Aorta (tissue), 5 donors: ENCODE data around the gene KRTAP10-7. TPM values are rescaled to one million over a fixed set of nuclear protein-coding genes. Genes with fewer than 3 reads are reported as not detected.
"Not testable (repeated sequence)": the region's sequence is repeated elsewhere in the genome, so short reads cannot be mapped to it uniquely, and the experiment has no call there.

Experiments
- ATAC-seq: fragments of 200-7000 bp; cut with Tn5 transposase; one replicate; pipeline ENCODE4 v1.9.1; 2022; ENCODE audit warnings: moderate library complexity; ENCODE audit not compliant: low FRiP score
- DNase-seq, 2 donors: peaks; one replicate each; pipeline ENCODE4 v3.0.0-alpha.2; 2020
- H3K27ac ChIP-seq, 2 donors: one replicate each; pipeline ENCODE4 v1.5.1; 2013; ENCODE audit warnings: low read length in 2 of 2, mild to moderate bottlenecking in 2 of 2, moderate library complexity in 2 of 2, control low read depth in 1 of 2, inconsistent platforms in 1 of 2, low read depth in 1 of 2
- H3K27me3 ChIP-seq, 2 donors: one replicate each; pipeline ENCODE4 v1.6.1; 2013; ENCODE audit warnings: control low read depth in 1 of 2, low read length in 1 of 2, mild to moderate bottlenecking in 1 of 2, moderate library complexity in 1 of 2; ENCODE audit not compliant: insufficient read depth in 2 of 2, control insufficient read depth in 1 of 2
- H3K36me3 ChIP-seq, 2 donors: one replicate each; pipeline ENCODE4 v1.6.1; 2013; ENCODE audit warnings: control low read depth in 1 of 2, low read length in 1 of 2, mild to moderate bottlenecking in 1 of 2; ENCODE audit not compliant: insufficient read depth in 2 of 2, control insufficient read depth in 1 of 2
- H3K4me1 ChIP-seq, 2 donors: one replicate each; pipeline ENCODE4 v1.6.1; 2013; ENCODE audit warnings: low read length in 2 of 2, control low read depth in 1 of 2, mild to moderate bottlenecking in 1 of 2, moderate library complexity in 1 of 2; ENCODE audit not compliant: insufficient read depth in 2 of 2, control insufficient read depth in 1 of 2
- H3K4me3 ChIP-seq, 2 donors: one replicate each; pipeline ENCODE4 v1.5.1; 2013; ENCODE audit warnings: low read length in 2 of 2, control low read depth in 1 of 2, mild to moderate bottlenecking in 1 of 2
- H3K9me3 ChIP-seq: one replicate; pipeline ENCODE4 v1.6.1; 2013; ENCODE audit warnings: mild to moderate bottlenecking, low read length; ENCODE audit not compliant: control insufficient read depth
- WGBS, 2 donors: extraction: QIAGEN DNeasy Blood & Tissue Kit; methylation state at CpG; one replicate each; pipeline ENCODE4 v1.1.7; 2013; 5-methylcytosine and 5-hydroxymethylcytosine counted together
- intact Hi-C, 2 donors: fragments of 100-400 bp; cut with DNase I; formaldehyde crosslinking; loops; one replicate each; pipeline versions ENCODE4 v1.14.2 to v1.15.0; 2022
- polyA plus RNA-seq, 2 donors: library from polyadenylated mRNA; stranded (reverse); fragments of 200-250 nt; gene quantifications; one replicate each; pipeline ENCODE4 v1.2.3, GENCODE V29; 2013
- total RNA-seq, 2 donors: library from RNA; stranded (reverse); fragmentation: NEBNext Ultra II Directional; extraction: Animal tissue kit (Norgen Biotek cat#: 25700); gene quantifications; one replicate each; pipeline ENCODE4 v1.2.1, GENCODE V29; 2021
- donor health status: healthy with polysubstance abuse.
- donor health status: Bipolar disorder and iron deficiency.
- donor health status: DM: no; HTN: no; CAD: no.
- donor health status: DM: no; HTN: no; CAD: no.
- donor health status: DM: yes; HTN: yes; CAD: no.

KRTAP10-7 gene
- total and polyA plus RNA-seq, 4 donors, result not detected

GRCh38 chr21:44639331-44639655 is 38.9 kb downstream of the KRTAP10-7 start:
- 83% methylated on average over 12 of the region's 12 CpGs for WGBS, 2 donors
- Histone ChIP-seq H3K36me3 (no peaks in the 10 kb centered on the region), H3K4me3 (no peak overlapping the region), H3K27me3 (peaks cover 0 to 2% of the 10 kb centered on the region in 2 donors), H3K4me1 (no peaks in the 10 kb centered on the region), H3K9me3 (peaks cover 13% of the 10 kb centered on the region), H3K27ac (no peak overlapping the region)
- ATAC-seq (no peak), DNase-seq (no peak)
- intact Hi-C loops, result no loop called here

- Histone ChIP-seq H3K4me3 (no peak overlapping the region), H3K4me1 (no peaks in the 10 kb centered on the region), H3K36me3 (no peaks in the 10 kb centered on the region), H3K27ac (no peak overlapping the region), H3K9me3 (peaks cover 13% of the 10 kb centered on the region), H3K27me3 (peaks cover 0 to 2% of the 10 kb centered on the region in 2 donors)
- no peak for ATAC-seq
- intact Hi-C loops, result no loop called here
- 92 to 95% methylated on average over 5 of the region's 5 CpGs for WGBS, 2 donors
- no peak for DNase-seq
Observed at GRCh38 chr21:44640761-44641160, 40.4 kb downstream of the KRTAP10-7 start.

- DNase-seq, result no peak
- H3K9me3 ChIP-seq, result peaks cover 13% of the 10 kb centered on the region
- peaks cover 0 to 2% of the 10 kb centered on the region in 2 donors for H3K27me3 ChIP-seq
- WGBS, 2 donors, result 9 to 14% methylated on average over 14 of the region's 14 CpGs
- no peak overlapping the region for H3K4me3 ChIP-seq
- ATAC-seq, result no peak
- no peaks in the 10 kb centered on the region for H3K36me3 ChIP-seq
- H3K27ac ChIP-seq, result no peak overlapping the region
- H3K4me1 ChIP-seq, result no peaks in the 10 kb centered on the region
- intact Hi-C loops, result no loop called here
Observed at GRCh38 chr21:44643741-44644310, 43.4 kb downstream of the KRTAP10-7 start.

- no peaks in the 10 kb centered on the region for H3K4me1 ChIP-seq
- no peaks in the 10 kb centered on the region for H3K36me3 ChIP-seq
- peaks cover 11% of the 10 kb centered on the region for H3K9me3 ChIP-seq
- no peak overlapping the region for H3K4me3 ChIP-seq
- DNase-seq (no peak), ATAC-seq (no peak)
- H3K27ac ChIP-seq, result no peak overlapping the region
- 48% methylated on average over 2 of the region's 2 CpGs for WGBS, 2 donors
- peaks cover 0 to 2% of the 10 kb centered on the region in 2 donors for H3K27me3 ChIP-seq
- intact Hi-C loops, result no loop called here
Observed at GRCh38 chr21:44644878-44645277, 44.5 kb downstream of the KRTAP10-7 start.

GRCh38 chr21:44646366-44647221 is 46.2 kb downstream of the KRTAP10-7 start, which contains the start of gene KRTAP10-11:
Gene KRTAP10-11 (plus strand): TSS chr21:44646414. CDS start chr21:44646459, 45 bp downstream.
- peak in 1 of 2 donors; percentile 62 for DNase-seq
- H3K4me1 ChIP-seq, H3K27me3 ChIP-seq, intact Hi-C loops, H3K9me3 ChIP-seq, ATAC-seq, H3K36me3 ChIP-seq, H3K4me3 ChIP-seq, H3K27ac ChIP-seq: not testable (repeated sequence)
- 77 to 80% methylated on average over 21 of the region's 21 CpGs for WGBS, 2 donors

- DNase-seq (peak in 1 of 2 donors; percentile 42), ATAC-seq (no peak)
- no peak overlapping the region for H3K27ac ChIP-seq
- peaks cover 0 to 2% of the 10 kb centered on the region in 2 donors for H3K27me3 ChIP-seq
- H3K4me1 ChIP-seq, result no peaks in the 10 kb centered on the region
- no peaks in the 10 kb centered on the region for H3K36me3 ChIP-seq
- WGBS, 2 donors, result 76% methylated on average over 8 of the region's 8 CpGs
- H3K4me3 ChIP-seq, result no peak overlapping the region
- intact Hi-C loops, result no loop called here
- peaks cover 2% of the 10 kb centered on the region for H3K9me3 ChIP-seq
Observed at GRCh38 chr21:44647222-44647552, 46.8 kb downstream of the KRTAP10-7 start.

GRCh38 chr21:44648557-44649311 is 48.3 kb downstream of the KRTAP10-7 start:
- Histone ChIP-seq H3K27ac (no peak overlapping the region), H3K27me3 (peaks cover 0 to 2% of the 10 kb centered on the region in 2 donors), H3K36me3 (no peaks in the 10 kb centered on the region), H3K9me3 (peaks cover 2% of the 10 kb centered on the region), H3K4me1 (no peaks in the 10 kb centered on the region), H3K4me3 (no peak overlapping the region)
- intact Hi-C loops, result no loop called here
- DNase-seq, result peak in 1 of 2 donors; percentile 68
- 88 to 94% methylated on average over 29 to 33 of the region's 33 CpGs for WGBS, 2 donors
- no peak for ATAC-seq

GRCh38 chr21:44649521-44650100 is 49.2 kb downstream of the KRTAP10-7 start:
- no peaks in the 10 kb centered on the region for H3K4me1 ChIP-seq
- DNase-seq (peak in 1 of 2 donors; percentile 41), ATAC-seq (no peak)
- H3K4me3 ChIP-seq, result no peak overlapping the region
- H3K36me3 ChIP-seq, result no peaks in the 10 kb centered on the region
- intact Hi-C loops, result no loop called here
- no peaks in the 10 kb centered on the region for H3K27me3 ChIP-seq
- WGBS, 2 donors, result 87 to 91% methylated on average over 18 of the region's 18 CpGs
- no peaks in the 10 kb centered on the region for H3K9me3 ChIP-seq
- no peak overlapping the region for H3K27ac ChIP-seq
